Mesothelial cell of epicardium (in vitro differentiated cells): ENCODE results near the gene PRKD1. TPM values are rescaled to one million over a fixed set of nuclear protein-coding genes. Genes with fewer than 3 reads are reported as not detected.
"Not testable (repeated sequence)": the region's sequence is repeated elsewhere in the genome, so short reads cannot be mapped to it uniquely, and the experiment has no call there.

ENCODE experiments used
- DNase-seq, 2 experiments: peaks; one replicate each; pipeline ENCODE4 v3.0.0; 2021; ENCODE audit warnings: low spot score in 2 of 2; ENCODE audit not compliant: unreplicated experiment in 2 of 2
- H3K27ac Mint-ChIP-seq: 2 replicates; pipeline ENCODE4 v1.8.0; 2021; ENCODE audit warnings: mixed read lengths
- H3K27me3 Mint-ChIP-seq: 2 replicates; pipeline ENCODE4 v1.8.0; 2021; ENCODE audit warnings: low read depth, mixed read lengths
- H3K36me3 Mint-ChIP-seq: 2 replicates; pipeline ENCODE4 v1.8.0; 2021; ENCODE audit warnings: mixed read lengths
- H3K4me1 Mint-ChIP-seq: 2 replicates; pipeline ENCODE4 v1.8.0; 2021; ENCODE audit warnings: mixed read lengths
- H3K4me3 Mint-ChIP-seq: 2 replicates; pipeline ENCODE4 v1.8.0; 2021; ENCODE audit warnings: mild to moderate bottlenecking, moderate library complexity, mixed read lengths
- H3K9me3 Mint-ChIP-seq: 2 replicates; pipeline ENCODE4 v1.8.0; 2021; ENCODE audit warnings: mixed read lengths
- CTCF ChIP-seq: fragments of 200-600 bp; sonication (generic); IDR thresholded peaks from one replicate; pipeline ENCODE4 v1.5.0; 2021; ENCODE audit warnings: antibody characterized with exemption; ENCODE audit not compliant: unreplicated experiment
- total RNA-seq: library from RNA; stranded (reverse); gene quantifications from 3 replicates; pipeline ENCODE4 v1.2.1, GENCODE V29; 2021

PRKD1 gene
- total RNA-seq, 1 donor from 2014 or later = 27.3 TPM

GRCh38 chr14:29798108-29798663, 129.5 kb downstream of the PRKD1 start:
- Mint-ChIP-seq H3K27ac (no peak overlapping the region), H3K4me1 (no peaks in the 10 kb centered on the region), H3K9me3 (no peaks in the 10 kb centered on the region), H3K27me3 (no peaks in the 10 kb centered on the region), H3K36me3 (no peaks in the 10 kb centered on the region), H3K4me3 (no peak overlapping the region)
- no peak for DNase-seq
- no peak for TF ChIP-seq CTCF

- Mint-ChIP-seq H3K9me3 (no peaks in the 10 kb centered on the region), H3K27ac (no peak overlapping the region), H3K27me3 (no peaks in the 10 kb centered on the region), H3K4me3 (no peak overlapping the region), H3K4me1 (no peaks in the 10 kb centered on the region), H3K36me3 (no peaks in the 10 kb centered on the region)
- DNase-seq = no peak
- TF ChIP-seq CTCF = no peak
These were observed 130.8 kb downstream of the PRKD1 start for GRCh38 chr14:29796853-29797252.

GRCh38 chr14:29789475-29789874, 138.2 kb downstream of the PRKD1 start:
- no peaks in the 10 kb centered on the region for H3K4me1 Mint-ChIP-seq
- H3K4me3 Mint-ChIP-seq = no peak overlapping the region

GRCh38 chr14:29788093-29788492, 139.6 kb downstream of the PRKD1 start:
- Mint-ChIP-seq H3K36me3 (peaks cover 5% of the 10 kb centered on the region), H3K4me3 (no peak overlapping the region), H3K9me3 (peaks cover 27% of the 10 kb centered on the region), H3K27ac (no peak overlapping the region), H3K4me1 (no peaks in the 10 kb centered on the region), H3K27me3 (no peaks in the 10 kb centered on the region)
- no peak for TF ChIP-seq CTCF
- no peak for DNase-seq

More at GRCh38 chr14:29789475-29789874, 138.2 kb downstream of the PRKD1 start:
- TF ChIP-seq CTCF = no peak
- Mint-ChIP-seq H3K9me3 (peaks cover 16% of the 10 kb centered on the region), H3K27ac (no peak overlapping the region), H3K36me3 (peaks cover 5% of the 10 kb centered on the region), H3K27me3 (no peaks in the 10 kb centered on the region)
- no peak for DNase-seq

- no peaks in the 10 kb centered on the region for H3K27me3 Mint-ChIP-seq
- no peak for DNase-seq
- H3K4me3 Mint-ChIP-seq = no peak overlapping the region
- H3K36me3 Mint-ChIP-seq = peaks cover 5% of the 10 kb centered on the region
- H3K9me3 Mint-ChIP-seq = peaks cover 44% of the 10 kb centered on the region
- H3K27ac Mint-ChIP-seq = no peak overlapping the region
- H3K4me1 Mint-ChIP-seq = no peaks in the 10 kb centered on the region
- no peak for TF ChIP-seq CTCF
These were observed 144.1 kb downstream of the PRKD1 start for GRCh38 chr14:29783556-29783955.

- no peaks in the 10 kb centered on the region for H3K27me3 Mint-ChIP-seq
- TF ChIP-seq CTCF = no peak
- H3K36me3 Mint-ChIP-seq = peaks cover 10% of the 10 kb centered on the region
- no peak overlapping the region for H3K27ac Mint-ChIP-seq
- H3K9me3 Mint-ChIP-seq = peaks cover 48% of the 10 kb centered on the region
- H3K4me1 Mint-ChIP-seq = no peaks in the 10 kb centered on the region
- no peak overlapping the region for H3K4me3 Mint-ChIP-seq
- no peak for DNase-seq
These were observed 145.6 kb downstream of the PRKD1 start for GRCh38 chr14:29782041-29782440.

- not testable (repeated sequence) for H3K27me3 Mint-ChIP-seq, H3K4me1 Mint-ChIP-seq, H3K27ac Mint-ChIP-seq, H3K4me3 Mint-ChIP-seq, DNase-seq
- H3K9me3 Mint-ChIP-seq = peaks cover 40% of the 10 kb centered on the region
- H3K36me3 Mint-ChIP-seq = peaks cover 22% of the 10 kb centered on the region
These were observed 150.5 kb downstream of the PRKD1 start for GRCh38 chr14:29777142-29777541.
